Measurements from ENCODE around the gene PLEKHA4.

PLEKHA4 gene

GRCh38 chr19:48841047-48841446, 27.4 kb downstream of the PLEKHA4 start:
- Mint-ChIP-seq H3K27me3 (no peaks in the 10 kb centered on the region), H3K27ac (no peak overlapping the region), H3K4me3 (no peak overlapping the region), H3K4me1 (peaks cover 14 to 26% of the 10 kb centered on the region in 2 donors), H3K36me3 (peaks cover 0 to 4% of the 10 kb centered on the region in 2 donors), H3K9me3 (no peaks in the 10 kb centered on the region)
- DNase-seq (no peak), ATAC-seq (replicated peaks) (no peak)

GRCh38 chr19:48837687-48838086, 30.7 kb downstream of the PLEKHA4 start:
- Mint-ChIP-seq H3K9me3 (no peaks in the 10 kb centered on the region), H3K27ac (no peak overlapping the region), H3K36me3 (no peaks in the 10 kb centered on the region), H3K4me3 (peak overlapping the region; percentile 86 to 94), H3K27me3 (no peaks in the 10 kb centered on the region), H3K4me1 (peaks cover 20 to 37% of the 10 kb centered on the region in 2 donors)
- no peak for ATAC-seq (replicated peaks)
- DNase-seq, result no peak

- Mint-ChIP-seq H3K9me3 (no peaks in the 10 kb centered on the region), H3K4me1 (peaks cover 19 to 33% of the 10 kb centered on the region in 2 donors), H3K27me3 (no peaks in the 10 kb centered on the region), H3K36me3 (peaks cover 3 to 4% of the 10 kb centered on the region in 2 donors), H3K4me3 (peak overlapping the region; percentile 86 to 94), H3K27ac (peak overlapping the region; percentile 92)
- ATAC-seq (replicated peaks) (peak; percentile 87 to 90), DNase-seq (peak; percentile 85)
Measured at GRCh38 chr19:48837051-48837524, 31.3 kb downstream of the PLEKHA4 start.

GRCh38 chr19:48836089-48837017, 32.1 kb downstream of the PLEKHA4 start, which contains the start of gene HSD17B14:
Gene HSD17B14, minus strand, starts transcription at chr19:48836491. Its CDS starts 80 bp downstream, at chr19:48836411.
- H3K27ac Mint-ChIP-seq, result peak within 1 kb of the TSS; percentile 92
- ATAC-seq (replicated peaks) (peak; percentile 22 to 25), DNase-seq (no peak)
- H3K4me3 Mint-ChIP-seq, result peak within 1 kb of the TSS; percentile 86 to 94
- peaks cover 19 to 33% of the 10 kb centered on the region in 2 donors for H3K4me1 Mint-ChIP-seq
- peaks cover 4 to 6% of the 10 kb centered on the region in 2 donors for H3K36me3 Mint-ChIP-seq
- H3K9me3 Mint-ChIP-seq, result no peaks in the 10 kb centered on the region
- no peaks in the 10 kb centered on the region for H3K27me3 Mint-ChIP-seq

- peak; percentile 89 for DNase-seq
- Mint-ChIP-seq H3K27ac (peak overlapping the region; percentile 92), H3K4me3 (peak overlapping the region; percentile 86 to 94), H3K9me3 (no peaks in the 10 kb centered on the region), H3K4me1 (peaks cover 19 to 33% of the 10 kb centered on the region in 2 donors), H3K27me3 (no peaks in the 10 kb centered on the region), H3K36me3 (peaks cover 4 to 8% of the 10 kb centered on the region in 2 donors)
- ATAC-seq (replicated peaks), result peak; percentile 96 to 97
Measured at GRCh38 chr19:48835734-48836088, 32.7 kb downstream of the PLEKHA4 start.

- no peak for ATAC-seq (replicated peaks)
- Mint-ChIP-seq H3K4me3 (peak overlapping the region in 1 of 2 donors; percentile 55), H3K4me1 (peaks cover 19 to 33% of the 10 kb centered on the region in 2 donors), H3K27me3 (no peaks in the 10 kb centered on the region), H3K36me3 (peaks cover 4 to 8% of the 10 kb centered on the region in 2 donors), H3K9me3 (no peaks in the 10 kb centered on the region), H3K27ac (peak overlapping the region; percentile 33)
- DNase-seq, result no peak
Measured at GRCh38 chr19:48833977-48834376, 34.4 kb downstream of the PLEKHA4 start.

DNA sequence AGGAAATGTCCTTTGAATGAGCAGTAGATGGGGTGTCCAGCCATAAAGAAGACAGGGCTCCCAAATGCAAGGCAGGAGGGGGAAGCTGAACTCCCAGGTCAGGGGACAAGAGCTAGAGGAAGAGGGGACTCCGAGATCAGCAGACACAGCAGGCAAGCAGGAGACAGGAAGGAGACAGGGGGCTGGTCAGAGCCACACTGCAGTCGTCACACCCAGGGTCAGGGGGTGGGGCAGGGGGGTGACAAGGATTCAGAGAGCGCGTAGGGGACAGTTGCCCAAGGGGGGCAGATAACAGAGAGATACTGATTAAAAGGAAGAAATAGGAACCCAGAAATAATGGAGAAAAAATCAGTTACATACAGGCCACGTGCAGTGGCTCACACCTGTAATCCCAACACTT, 35.4 kb downstream of the PLEKHA4 start:
- H3K4me3 Mint-ChIP-seq, result no peak overlapping the region
- H3K4me1 Mint-ChIP-seq, result peaks cover 19 to 33% of the 10 kb centered on the region in 2 donors
- ATAC-seq (replicated peaks), result no peak
- DNase-seq, result no peak
- no peaks in the 10 kb centered on the region for H3K27me3 Mint-ChIP-seq
- peaks cover 4 to 8% of the 10 kb centered on the region in 2 donors for H3K36me3 Mint-ChIP-seq
- no peaks in the 10 kb centered on the region for H3K9me3 Mint-ChIP-seq
- no peak overlapping the region for H3K27ac Mint-ChIP-seq

DNA sequence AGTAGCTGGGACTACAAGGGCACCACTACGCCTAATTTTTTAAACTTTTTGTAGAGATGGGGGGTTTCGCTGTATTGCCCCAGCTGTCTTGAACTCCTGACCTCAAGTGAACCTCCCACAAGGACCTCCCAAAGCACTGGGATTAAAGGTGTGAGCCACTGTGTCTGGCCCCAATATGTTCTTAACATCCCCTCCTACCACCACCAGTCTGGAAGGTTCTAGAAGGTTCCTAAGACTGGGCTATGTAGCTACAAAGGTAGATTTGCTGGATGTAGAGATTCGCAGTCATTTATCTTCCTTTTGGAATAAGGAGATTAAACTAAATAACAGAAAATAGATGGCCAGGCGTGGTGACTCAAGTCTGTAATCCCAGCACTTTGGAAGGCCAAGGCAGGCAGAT, 37.5 kb downstream of the PLEKHA4 start:
- Mint-ChIP-seq H3K4me1 (peaks cover 7 to 13% of the 10 kb centered on the region in 2 donors), H3K27ac (no peak overlapping the region), H3K9me3 (no peaks in the 10 kb centered on the region), H3K36me3 (peaks cover 4 to 8% of the 10 kb centered on the region in 2 donors), H3K27me3 (no peaks in the 10 kb centered on the region), H3K4me3 (no peak overlapping the region)
- no peak for DNase-seq
- ATAC-seq (replicated peaks), result no peak

- H3K4me1 Mint-ChIP-seq, result peaks cover 2 to 6% of the 10 kb centered on the region in 2 donors
- H3K36me3 Mint-ChIP-seq, result peaks cover 4 to 8% of the 10 kb centered on the region in 2 donors
Measured at GRCh38 chr19:48830088-48830487, 38.3 kb downstream of the PLEKHA4 start.

DNA sequence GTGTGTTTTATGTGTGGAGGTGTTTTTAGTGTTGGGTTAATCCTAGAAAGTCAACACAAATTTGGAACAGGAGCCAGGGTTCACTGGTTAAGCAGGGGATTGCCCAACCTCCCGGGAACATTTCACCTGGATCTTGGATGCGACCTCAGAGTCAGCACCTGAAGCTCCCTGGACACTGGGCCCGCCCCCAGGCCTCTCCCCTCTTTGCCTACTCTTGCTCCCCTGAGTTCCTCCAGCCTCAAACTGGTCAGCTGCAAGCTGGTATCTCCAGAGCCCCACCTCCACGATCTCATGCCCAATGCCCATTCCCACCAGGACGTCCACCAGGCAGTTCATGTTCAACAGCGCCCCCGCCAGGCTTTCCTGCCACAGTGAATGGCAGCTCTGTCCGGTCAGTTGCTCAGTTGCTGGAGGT, 41.8 kb downstream of the PLEKHA4 start:
- no peak overlapping the region for H3K4me3 Mint-ChIP-seq
- H3K27me3 Mint-ChIP-seq, result no peaks in the 10 kb centered on the region
- H3K4me1 Mint-ChIP-seq, result no peaks in the 10 kb centered on the region
- H3K9me3 Mint-ChIP-seq, result no peaks in the 10 kb centered on the region
- no peak overlapping the region for H3K27ac Mint-ChIP-seq
- ATAC-seq (replicated peaks) (no peak), DNase-seq (no peak)
- H3K36me3 Mint-ChIP-seq, result peaks cover 0 to 5% of the 10 kb centered on the region in 2 donors

More at GRCh38 chr19:48830088-48830487, 38.3 kb downstream of the PLEKHA4 start:
- H3K4me3 Mint-ChIP-seq, result no peak overlapping the region
- H3K27ac Mint-ChIP-seq, result no peak overlapping the region
- ATAC-seq (replicated peaks), result no peak
- no peaks in the 10 kb centered on the region for H3K9me3 Mint-ChIP-seq
- no peak for DNase-seq
- H3K27me3 Mint-ChIP-seq, result no peaks in the 10 kb centered on the region

GRCh38 chr19:48822514-48822913, 45.9 kb downstream of the PLEKHA4 start:
- H3K4me3 Mint-ChIP-seq, result no peak overlapping the region
- DNase-seq, result no peak
- no peaks in the 10 kb centered on the region for H3K36me3 Mint-ChIP-seq
- H3K27ac Mint-ChIP-seq, result no peak overlapping the region
- H3K4me1 Mint-ChIP-seq, result no peaks in the 10 kb centered on the region
- H3K27me3 Mint-ChIP-seq, result no peaks in the 10 kb centered on the region
- no peak for ATAC-seq (replicated peaks)
- H3K9me3 Mint-ChIP-seq, result no peaks in the 10 kb centered on the region

DNA sequence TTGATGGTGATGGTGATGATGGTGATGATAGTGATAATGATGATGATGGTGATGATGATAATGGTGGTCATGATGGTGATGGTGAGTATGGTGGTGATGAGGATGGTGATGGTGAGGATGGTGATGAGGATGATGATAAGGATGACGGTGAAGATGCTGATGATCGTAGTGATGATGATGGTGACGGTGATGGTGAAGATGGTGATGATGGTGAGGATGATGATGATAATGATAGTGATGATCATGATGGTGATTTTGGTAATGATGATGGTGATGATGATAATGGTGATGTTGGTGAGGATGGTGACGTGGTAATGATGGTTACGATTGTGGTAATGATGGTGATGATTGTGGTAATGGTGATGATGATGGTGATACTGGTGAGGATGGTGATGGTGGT, 46.8 kb downstream of the PLEKHA4 start:
- H3K27me3 Mint-ChIP-seq, result no peaks in the 10 kb centered on the region
- H3K36me3 Mint-ChIP-seq, result no peaks in the 10 kb centered on the region
- no peak for DNase-seq
- H3K9me3 Mint-ChIP-seq, result no peaks in the 10 kb centered on the region
- no peaks in the 10 kb centered on the region for H3K4me1 Mint-ChIP-seq
- H3K27ac Mint-ChIP-seq, result no peak overlapping the region
- no peak overlapping the region for H3K4me3 Mint-ChIP-seq
- ATAC-seq (replicated peaks), result no peak

DNA sequence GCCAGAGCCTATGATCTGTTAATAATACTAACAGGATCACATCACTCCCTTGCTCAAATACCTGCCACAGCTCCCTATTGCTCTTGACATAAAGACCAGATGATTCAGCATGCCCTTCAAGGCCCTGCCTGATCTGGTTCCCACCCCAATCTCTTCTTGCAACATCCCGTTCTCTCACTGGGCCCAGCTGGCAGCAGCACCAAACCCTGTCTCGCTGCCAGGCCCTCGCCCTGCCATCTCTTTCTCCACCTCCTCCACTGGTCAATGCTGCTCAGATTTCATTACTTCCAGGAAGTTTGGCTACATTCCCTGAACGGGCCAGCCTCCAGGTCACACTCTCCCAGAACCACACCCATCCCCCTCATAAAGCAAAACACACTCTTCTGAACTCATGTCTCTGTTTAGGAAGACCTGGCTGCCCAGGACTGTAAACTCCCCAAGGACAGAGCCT, 49.0 kb downstream of the PLEKHA4 start:
- Mint-ChIP-seq H3K4me3 (no peak overlapping the region), H3K9me3 (no peaks in the 10 kb centered on the region), H3K27ac (no peak overlapping the region)

DNA sequence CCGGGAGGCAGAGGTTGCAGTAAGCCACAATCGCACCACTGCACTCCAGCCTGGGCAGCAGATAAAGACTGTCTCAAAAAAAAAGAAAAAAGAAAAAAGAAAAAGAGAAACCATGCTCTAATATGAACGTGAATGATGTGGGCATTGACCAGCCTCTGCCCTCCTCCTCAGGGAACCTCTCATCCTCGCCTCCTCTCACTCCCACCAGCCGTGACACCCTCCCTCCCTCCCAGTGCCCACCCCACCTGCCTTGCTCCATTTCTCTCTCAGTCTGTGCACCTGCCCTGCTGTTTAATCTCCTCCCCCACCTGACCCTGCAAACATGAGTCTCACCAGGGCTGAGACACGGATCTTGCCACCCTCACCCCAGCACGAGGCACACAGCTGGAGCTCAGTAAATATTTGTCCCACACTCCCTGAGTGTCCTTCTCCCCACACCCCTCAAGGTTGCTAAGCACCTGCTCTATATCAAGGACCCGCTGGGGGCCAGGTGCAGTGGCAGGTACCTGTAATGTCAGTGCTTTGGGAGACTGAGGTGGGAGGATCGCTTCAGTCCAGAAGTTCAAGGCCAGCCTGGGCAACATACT, 50.1 kb downstream of the PLEKHA4 start:
- Mint-ChIP-seq H3K27me3 (no peaks in the 10 kb centered on the region), H3K9me3 (no peaks in the 10 kb centered on the region), H3K4me3 (no peak overlapping the region), H3K27ac (no peak overlapping the region), H3K36me3 (no peaks in the 10 kb centered on the region), H3K4me1 (peaks cover 6 to 8% of the 10 kb centered on the region in 2 donors)
- DNase-seq (no peak), ATAC-seq (replicated peaks) (no peak)

More for the DNA sequence above, 49.0 kb downstream of the PLEKHA4 start:
- ATAC-seq (replicated peaks) (no peak), DNase-seq (no peak)
- no peaks in the 10 kb centered on the region for H3K27me3 Mint-ChIP-seq
- peaks cover 6 to 8% of the 10 kb centered on the region in 2 donors for H3K4me1 Mint-ChIP-seq
- H3K36me3 Mint-ChIP-seq, result no peaks in the 10 kb centered on the region

Measured in stimulated activated naive B cell treated with anti-CD40 and anti-IgM and Interleukin-4, amounts not matched to agents 10 μg/mL and 1 μg/mL and 100 μg/mL, for 72 hours (primary cell).